WTC11 (cell line): ENCODE measurements around the gene STX18.

Experiments
- CREB1 ChIP-seq: sonication (generic); formaldehyde crosslinking; IDR thresholded peaks from 2 replicates; pipeline ENCODE4 v1.8.0; 2023; ENCODE audit warnings: mild to moderate bottlenecking, missing genetic modification reagents
- CTCF ChIP-seq: fragments of 200-600 bp; IDR thresholded peaks from 2 replicates; pipeline ENCODE4 v1.8.0; 2022; ENCODE audit warnings: antibody characterized with exemption
- NFE2L1 ChIP-seq: sonication (generic); formaldehyde crosslinking; IDR thresholded peaks from 2 replicates; pipeline ENCODE4 v1.8.1; 2023; ENCODE audit warnings: missing genetic modification reagents
- TP53 ChIP-seq: sonication (generic); formaldehyde crosslinking; IDR thresholded peaks from 2 replicates; pipeline ENCODE4 v1.8.1; 2023; ENCODE audit warnings: mild to moderate bottlenecking, missing genetic modification reagents
- TF ChIP-seq, protein P1 (sequence below): sonication (generic); formaldehyde crosslinking; IDR thresholded peaks from 2 replicates; pipeline ENCODE4 v1.8.1; 2022; ENCODE audit warnings: low read depth, mild to moderate bottlenecking, moderate library complexity, missing genetic modification reagents, borderline replicate concordance
- TF ChIP-seq, protein P2 (sequence below): sonication (generic); formaldehyde crosslinking; IDR thresholded peaks from 2 replicates; pipeline ENCODE4 v1.8.0; 2022; ENCODE audit warnings: mild to moderate bottlenecking, missing genetic modification reagents

- TF ChIP-seq CTCF = no peak
- TF ChIP-seq, protein P1, sequence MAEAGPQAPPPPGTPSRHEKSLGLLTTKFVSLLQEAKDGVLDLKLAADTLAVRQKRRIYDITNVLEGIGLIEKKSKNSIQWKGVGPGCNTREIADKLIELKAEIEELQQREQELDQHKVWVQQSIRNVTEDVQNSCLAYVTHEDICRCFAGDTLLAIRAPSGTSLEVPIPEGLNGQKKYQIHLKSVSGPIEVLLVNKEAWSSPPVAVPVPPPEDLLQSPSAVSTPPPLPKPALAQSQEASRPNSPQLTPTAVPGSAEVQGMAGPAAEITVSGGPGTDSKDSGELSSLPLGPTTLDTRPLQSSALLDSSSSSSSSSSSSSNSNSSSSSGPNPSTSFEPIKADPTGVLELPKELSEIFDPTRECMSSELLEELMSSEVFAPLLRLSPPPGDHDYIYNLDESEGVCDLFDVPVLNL = no peak
- TF ChIP-seq TP53 (CRISPR knock-in tag) = no peak
- TF ChIP-seq CREB1 (CRISPR knock-in tag) = no peak
- TF ChIP-seq, protein P2, sequence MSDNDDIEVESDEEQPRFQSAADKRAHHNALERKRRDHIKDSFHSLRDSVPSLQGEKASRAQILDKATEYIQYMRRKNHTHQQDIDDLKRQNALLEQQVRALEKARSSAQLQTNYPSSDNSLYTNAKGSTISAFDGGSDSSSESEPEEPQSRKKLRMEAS = no peak
- no peak for TF ChIP-seq NFE2L1 (CRISPR knock-in tag)
Observed at GRCh38 chr4:4410271-4410670, 131.6 kb downstream of the STX18 start.
